ENCODE data around the gene MEP1A.

DNA sequence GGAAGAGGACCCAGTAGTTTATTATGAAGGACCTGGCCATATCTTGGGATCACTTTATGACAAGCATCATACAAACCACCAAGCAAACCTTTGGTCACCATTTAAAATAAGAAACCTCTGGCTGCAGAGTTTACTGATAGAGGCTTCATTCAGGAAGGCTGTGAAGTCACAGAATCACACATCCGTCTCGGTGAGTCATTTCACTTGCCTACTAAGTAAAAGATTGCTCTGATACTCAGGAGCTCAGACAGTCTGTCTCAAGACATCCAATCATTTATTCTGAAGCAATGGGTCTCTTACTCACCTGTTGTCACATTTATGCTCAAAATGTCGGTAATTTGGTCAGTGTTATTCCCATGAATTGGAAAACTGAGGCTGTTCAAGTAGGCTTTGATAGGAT lies 94.8 kb downstream of the MEP1A start:
- TF ChIP-seq, protein P1, sequence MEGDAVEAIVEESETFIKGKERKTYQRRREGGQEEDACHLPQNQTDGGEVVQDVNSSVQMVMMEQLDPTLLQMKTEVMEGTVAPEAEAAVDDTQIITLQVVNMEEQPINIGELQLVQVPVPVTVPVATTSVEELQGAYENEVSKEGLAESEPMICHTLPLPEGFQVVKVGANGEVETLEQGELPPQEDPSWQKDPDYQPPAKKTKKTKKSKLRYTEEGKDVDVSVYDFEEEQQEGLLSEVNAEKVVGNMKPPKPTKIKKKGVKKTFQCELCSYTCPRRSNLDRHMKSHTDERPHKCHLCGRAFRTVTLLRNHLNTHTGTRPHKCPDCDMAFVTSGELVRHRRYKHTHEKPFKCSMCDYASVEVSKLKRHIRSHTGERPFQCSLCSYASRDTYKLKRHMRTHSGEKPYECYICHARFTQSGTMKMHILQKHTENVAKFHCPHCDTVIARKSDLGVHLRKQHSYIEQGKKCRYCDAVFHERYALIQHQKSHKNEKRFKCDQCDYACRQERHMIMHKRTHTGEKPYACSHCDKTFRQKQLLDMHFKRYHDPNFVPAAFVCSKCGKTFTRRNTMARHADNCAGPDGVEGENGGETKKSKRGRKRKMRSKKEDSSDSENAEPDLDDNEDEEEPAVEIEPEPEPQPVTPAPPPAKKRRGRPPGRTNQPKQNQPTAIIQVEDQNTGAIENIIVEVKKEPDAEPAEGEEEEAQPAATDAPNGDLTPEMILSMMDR (IDR thresholded peaks at IDR 0.05; ENCODE audit: extremely low read depth in 1 of 2, insufficient read depth in 1 of 2, low read depth in 1 of 2, low read length in 2 of 2): no peak
- TF ChIP-seq POLR2AphosphoS5 (IDR thresholded peaks at IDR 0.05; ENCODE audit: insufficient read depth, low read depth, low read length): no peak
- no peak for TF ChIP-seq POLR2A (IDR thresholded peaks at IDR 0.05; ENCODE audit: low read depth, low read length)

Data from endothelial cell of umbilical vein (primary cell).